ENCODE measurements around the gene DLG2. TPM values are rescaled to one million over a fixed set of nuclear protein-coding genes. Genes with fewer than 3 reads are reported as not detected.

DLG2 gene
- total and polyA plus RNA-seq, 2 of the 8 experiments (the other 6 are each of a cell fraction or from before 2014, with no cell fraction given) = 1.7 to 14.3 TPM

GRCh38 chr11:85105868-85106267 is 521.3 kb downstream of the DLG2 start (continued):
- TF ChIP-seq TCF12 (IDR thresholded peaks at IDR 0.05; ENCODE audit: low read depth, low read length) (no peak), PHF8 (conservative IDR thresholded peaks at IDR 0.05; ENCODE audit: low read depth, low read length) (no peak)
